ENCODE results near the gene CATSPERB.
"Not testable (repeated sequence)": the region's sequence is repeated elsewhere in the genome, so short reads cannot be mapped to it uniquely, and the experiment has no call there.

The CATSPERB gene

DNA sequence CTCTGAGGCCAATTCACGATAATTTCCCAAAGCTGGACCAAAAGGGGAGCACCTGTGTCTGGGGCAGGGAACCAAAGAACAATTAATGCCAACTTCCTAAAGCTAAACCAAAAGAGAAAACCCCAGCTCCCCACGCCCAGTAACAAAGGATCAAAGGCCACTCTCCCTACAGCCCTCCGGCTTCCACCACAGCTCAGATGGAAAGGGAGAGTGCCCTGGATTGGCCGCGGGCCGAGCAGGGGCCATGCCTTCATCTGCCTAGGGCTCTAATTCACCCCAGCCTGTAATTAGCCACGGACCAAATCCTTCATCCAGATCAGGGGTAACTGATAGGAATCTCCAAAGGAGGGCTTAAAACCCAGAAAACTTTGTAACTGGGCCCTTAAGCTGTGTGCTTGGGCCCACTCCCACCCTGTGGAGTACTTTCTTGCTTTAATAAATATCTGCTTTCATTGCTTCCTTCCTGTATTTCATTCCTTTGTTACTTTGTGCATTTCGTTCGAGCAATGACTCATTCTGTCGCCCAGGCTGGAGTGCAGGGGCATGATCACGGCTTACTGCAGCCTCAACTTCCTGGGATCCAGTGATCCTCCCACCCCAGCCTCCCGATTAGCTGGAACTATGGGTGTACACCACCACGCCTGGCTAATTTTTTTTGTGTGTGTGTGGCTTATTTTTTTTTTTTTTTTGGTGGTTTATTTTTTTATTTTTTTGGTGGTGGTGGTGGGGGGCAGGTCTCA, 156.2 kb downstream of the CATSPERB start:
- DNase-seq = no peak

- DNase-seq = peak; percentile 70
These were observed 157.7 kb downstream of the CATSPERB start for GRCh38 chr14:91573894-91574837.

- DNase-seq = no peak
These were observed 158.4 kb downstream of the CATSPERB start for GRCh38 chr14:91573528-91573893.

- no peak for DNase-seq
These were observed 161.9 kb downstream of the CATSPERB start for GRCh38 chr14:91570021-91570420.

- no peak for DNase-seq
These were observed 162.6 kb downstream of the CATSPERB start for GRCh38 chr14:91569301-91569700.

GRCh38 chr14:91568626-91569025, 163.3 kb downstream of the CATSPERB start:
- no peak for DNase-seq

DNA sequence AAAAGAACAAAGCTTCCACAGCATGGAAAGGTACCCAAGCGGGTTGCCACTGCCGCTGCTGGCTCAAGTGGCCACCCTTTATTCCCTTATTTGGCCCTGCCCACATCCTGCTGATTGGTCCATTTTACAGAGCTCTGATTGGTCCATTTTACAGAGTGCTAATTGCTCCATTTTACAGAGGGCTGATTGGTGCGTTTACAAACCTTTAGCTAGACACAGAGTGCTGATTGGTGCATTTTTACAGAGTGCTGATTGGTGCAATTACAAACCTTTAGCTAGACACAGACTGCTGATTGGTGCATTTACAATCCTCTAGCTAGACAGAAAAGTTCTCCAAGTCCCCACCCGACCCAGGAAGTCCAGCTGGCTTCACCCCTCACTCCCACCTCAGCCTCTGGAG, 164.1 kb downstream of the CATSPERB start:
- DNase-seq = not testable (repeated sequence)

DNA sequence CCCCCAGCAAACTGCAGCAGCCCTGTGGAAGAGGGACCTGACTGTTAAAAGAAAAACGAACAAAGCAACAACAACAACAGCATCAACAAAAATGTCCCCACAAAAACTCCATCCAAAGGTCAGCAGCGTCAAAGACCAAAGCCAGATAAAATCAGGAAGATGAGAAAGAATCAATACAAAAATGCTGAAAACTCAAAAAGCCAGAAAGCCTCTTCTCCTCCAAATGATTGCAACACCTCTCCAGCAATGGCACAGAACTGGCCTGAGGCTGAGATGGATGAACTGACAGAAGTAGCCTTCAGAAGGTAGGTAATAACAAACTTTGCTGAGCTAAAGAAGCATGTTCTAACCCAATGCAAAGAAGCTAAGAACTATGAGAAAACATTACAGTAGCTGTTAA, 176.4 kb downstream of the CATSPERB start:
- no peak for DNase-seq

GRCh38 chr14:91554535-91555332, 177.2 kb downstream of the CATSPERB start:
- DNase-seq = no peak

GRCh38 chr14:91548108-91548507, 183.8 kb downstream of the CATSPERB start:
- no peak for DNase-seq

GRCh38 chr14:91545946-91546716, 185.8 kb downstream of the CATSPERB start:
- no peak for DNase-seq

- DNase-seq = no peak
These were observed 186.7 kb downstream of the CATSPERB start for GRCh38 chr14:91545204-91545603.

DNA sequence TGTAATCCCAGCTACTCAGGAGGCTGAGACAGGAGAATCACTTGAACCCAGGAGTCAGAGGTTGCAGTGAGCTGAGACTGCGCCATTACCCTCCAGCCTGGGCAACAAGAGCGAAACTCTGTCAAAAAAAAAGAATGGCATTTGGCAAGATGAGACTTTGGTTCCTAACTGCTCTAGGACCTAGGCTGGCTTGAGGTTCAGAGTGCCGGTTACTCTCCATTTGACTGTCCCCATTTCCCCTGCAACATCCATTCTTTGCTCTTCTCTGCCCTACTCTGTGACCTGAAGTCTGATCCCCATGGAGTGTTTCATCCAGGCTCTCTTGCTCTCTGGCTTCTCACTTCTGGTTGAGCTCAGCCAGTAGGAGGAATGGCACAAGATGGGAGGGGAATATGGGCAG, 195.6 kb downstream of the CATSPERB start:
- no peak for DNase-seq

DNA sequence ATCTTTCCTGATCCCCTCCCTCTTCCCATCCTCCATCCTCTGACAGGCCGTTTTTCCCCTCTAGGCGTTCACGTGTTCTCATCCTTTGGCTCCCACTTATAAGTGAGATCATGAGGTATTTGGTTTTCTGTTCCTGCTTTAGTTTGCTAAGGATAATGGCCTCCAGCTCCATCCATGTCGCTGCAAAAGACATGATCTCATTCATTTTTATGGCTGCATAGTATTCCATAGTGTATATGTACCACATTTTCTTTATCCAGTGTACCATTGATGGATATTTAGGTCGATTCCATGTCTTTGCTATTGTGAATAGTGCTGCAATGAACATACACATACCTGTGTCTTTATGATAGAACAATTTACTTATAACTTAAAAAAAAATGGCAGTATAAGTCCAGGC, 197.8 kb downstream of the CATSPERB start:
- DNase-seq = not testable (repeated sequence)

DNA sequence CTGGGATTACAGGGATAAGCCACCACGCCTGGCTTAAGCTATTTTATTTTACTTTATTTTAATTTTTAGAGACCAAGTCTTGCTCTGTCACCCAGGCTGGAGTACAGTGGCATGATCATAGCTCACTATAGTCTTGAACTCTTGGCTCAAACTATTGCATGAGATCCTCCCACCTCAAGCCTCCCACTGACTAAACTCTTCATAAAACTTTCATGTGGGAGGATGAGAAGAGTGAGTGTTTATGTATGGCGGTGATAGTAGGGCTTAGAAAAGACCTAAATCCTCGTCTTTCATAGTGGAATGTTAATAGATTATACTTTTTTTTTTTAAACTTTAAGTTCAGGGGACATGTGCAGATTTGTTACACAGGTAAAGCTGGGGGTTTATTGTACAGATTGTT, 198.3 kb downstream of the CATSPERB start:
- no peak for DNase-seq

All from activated CD4-positive, alpha-beta T cell treated with anti-CD3 and anti-CD28 coated beads, Interleukin-2, Interleukin-6, amounts not matched to agents 100 ng/mL and 50 ng/mL, durations not matched to agents 16 hours and 8 hours (primary cell).